GM19351 (cell line): ENCODE data around the gene MSANTD2.

Experiments
- ATAC-seq: cut with Tn5 transposase; IDR thresholded peaks from one replicate; pipeline ENCODE4 v1.9.1; 2021; ENCODE audit warnings: mild to moderate bottlenecking, moderate library complexity; ENCODE audit not compliant: unreplicated experiment

MSANTD2 gene

GRCh38 chr11:124738713-124739478 lies 61.3 kb downstream of the MSANTD2 start:
- no peak for ATAC-seq

GRCh38 chr11:124737638-124738305 lies 62.4 kb downstream of the MSANTD2 start:
- ATAC-seq, result no peak

- no peak for ATAC-seq
These were observed 63.5 kb downstream of the MSANTD2 start for GRCh38 chr11:124736736-124737135.

- ATAC-seq, result no peak
These were observed 68.0 kb downstream of the MSANTD2 start for GRCh38 chr11:124732230-124732629.

GRCh38 chr11:124729571-124729970 lies 70.6 kb downstream of the MSANTD2 start:
- ATAC-seq, result no peak

- ATAC-seq, result no peak
These were observed 72.1 kb downstream of the MSANTD2 start for GRCh38 chr11:124728134-124728533.

GRCh38 chr11:124727474-124727873 lies 72.7 kb downstream of the MSANTD2 start:
- no peak for ATAC-seq

- ATAC-seq, result peak; percentile 8
These were observed 74.5 kb downstream of the MSANTD2 start for GRCh38 chr11:124725719-124726105.

- peak; percentile 73 for ATAC-seq
These were observed 75.1 kb downstream of the MSANTD2 start for GRCh38 chr11:124724979-124725718.

- no peak for ATAC-seq
These were observed 78.0 kb downstream of the MSANTD2 start for GRCh38 chr11:124722176-124722575.

- no peak for ATAC-seq
These were observed 80.7 kb downstream of the MSANTD2 start for GRCh38 chr11:124719534-124719933.

- ATAC-seq, result no peak
These were observed 81.4 kb downstream of the MSANTD2 start for GRCh38 chr11:124718801-124719200.

- ATAC-seq, result no peak
These were observed 82.2 kb downstream of the MSANTD2 start for GRCh38 chr11:124717786-124718651.

- peak; percentile 68 for ATAC-seq
These were observed 82.8 kb downstream of the MSANTD2 start for GRCh38 chr11:124717421-124717785.

GRCh38 chr11:124716591-124716990 lies 83.6 kb downstream of the MSANTD2 start:
- no peak for ATAC-seq
